ENCODE results near the gene APOC3.

APOC3 gene

GRCh38 chr11:116840746-116841296, 11.1 kb downstream of the APOC3 start:
- H3K27me3 ChIP-seq (ENCODE audit: low read depth, low read length): no peaks in the 10 kb centered on the region
- H3K9me3 ChIP-seq (ENCODE audit: insufficient read depth, low read length): no peaks in the 10 kb centered on the region
- TF ChIP-seq EZH2phosphoT487 (IDR thresholded peaks at IDR 0.05; ENCODE audit: low read depth) (no peak), CTCF (IDR thresholded peaks at IDR 0.05; ENCODE audit: low read depth, low read length) (no peak)
- no peaks in the 10 kb centered on the region for H4K20me1 ChIP-seq (ENCODE audit: insufficient read depth, low read length)
- no peak overlapping the region for H3K4me3 ChIP-seq (ENCODE audit: low read length)
- H3K27ac ChIP-seq (ENCODE audit: low read length): no peak overlapping the region
- H3K36me3 ChIP-seq (replicated peaks; ENCODE audit: low read depth, low read length): peaks cover 11% of the 10 kb centered on the region
- H3K79me2 ChIP-seq (ENCODE audit: low read length): no peaks in the 10 kb centered on the region
- H3K4me1 ChIP-seq (ENCODE audit: low read length): no peaks in the 10 kb centered on the region
- no peak overlapping the region for H3K9ac ChIP-seq (ENCODE audit: low read length)
- H2AFZ ChIP-seq (ENCODE audit: low read depth, low read length): no peak overlapping the region
- H3K4me2 ChIP-seq (ENCODE audit: low read length): no peak overlapping the region

GRCh38 chr11:116842117-116842516, 12.4 kb downstream of the APOC3 start:
- Histone ChIP-seq H4K20me1 (ENCODE audit: insufficient read depth, low read length) (no peaks in the 10 kb centered on the region), H3K4me1 (ENCODE audit: low read length) (no peaks in the 10 kb centered on the region), H3K4me3 (ENCODE audit: low read length) (no peak overlapping the region), H3K9ac (ENCODE audit: low read length) (no peak overlapping the region), H3K4me2 (ENCODE audit: low read length) (no peak overlapping the region), H3K79me2 (ENCODE audit: low read length) (no peaks in the 10 kb centered on the region), H2AFZ (ENCODE audit: low read depth, low read length) (no peak overlapping the region), H3K36me3 (replicated peaks; ENCODE audit: low read depth, low read length) (peaks cover 11% of the 10 kb centered on the region), H3K27ac (ENCODE audit: low read length) (no peak overlapping the region), H3K9me3 (ENCODE audit: insufficient read depth, low read length) (no peaks in the 10 kb centered on the region), H3K27me3 (ENCODE audit: low read depth, low read length) (no peaks in the 10 kb centered on the region)
- TF ChIP-seq EZH2phosphoT487 (IDR thresholded peaks at IDR 0.05; ENCODE audit: low read depth) (no peak), CTCF (IDR thresholded peaks at IDR 0.05; ENCODE audit: low read depth, low read length) (no peak)

DNA sequence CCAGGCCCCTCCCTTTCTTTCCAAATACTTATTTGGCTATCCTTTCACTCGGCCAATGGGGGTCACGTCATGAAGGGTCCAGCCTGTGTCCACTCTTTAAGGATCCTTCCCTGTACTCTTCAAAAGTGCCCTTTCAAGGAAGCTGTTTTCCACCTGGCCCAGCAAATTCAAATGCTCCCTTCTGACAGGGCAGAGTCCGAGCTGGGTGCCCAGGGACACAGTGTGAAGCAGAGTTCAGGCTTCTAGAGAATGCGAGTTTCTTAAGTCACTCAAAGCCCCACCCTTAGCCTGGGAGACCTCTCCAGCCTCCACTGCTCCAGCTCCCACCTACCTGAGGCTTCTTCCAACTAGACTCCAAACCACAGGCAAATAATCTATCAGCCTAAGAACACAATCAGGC, 13.2 kb downstream of the APOC3 start:
- Histone ChIP-seq H3K27ac (ENCODE audit: low read length) (no peak overlapping the region), H3K27me3 (ENCODE audit: low read depth, low read length) (no peaks in the 10 kb centered on the region), H3K4me1 (ENCODE audit: low read length) (no peaks in the 10 kb centered on the region), H3K9me3 (ENCODE audit: insufficient read depth, low read length) (no peaks in the 10 kb centered on the region), H3K4me3 (ENCODE audit: low read length) (no peak overlapping the region), H3K36me3 (replicated peaks; ENCODE audit: low read depth, low read length) (peaks cover 15% of the 10 kb centered on the region), H3K4me2 (ENCODE audit: low read length) (no peak overlapping the region), H3K79me2 (ENCODE audit: low read length) (no peaks in the 10 kb centered on the region), H2AFZ (ENCODE audit: low read depth, low read length) (no peak overlapping the region), H3K9ac (ENCODE audit: low read length) (no peak overlapping the region), H4K20me1 (ENCODE audit: insufficient read depth, low read length) (no peaks in the 10 kb centered on the region)
- TF ChIP-seq EZH2phosphoT487 (IDR thresholded peaks at IDR 0.05; ENCODE audit: low read depth): no peak
- TF ChIP-seq CTCF (IDR thresholded peaks at IDR 0.05; ENCODE audit: low read depth, low read length): no peak

GRCh38 chr11:116843661-116844060, 14.0 kb downstream of the APOC3 start:
- H3K27ac ChIP-seq (ENCODE audit: low read length): no peak overlapping the region
- H3K4me1 ChIP-seq (ENCODE audit: low read length): no peaks in the 10 kb centered on the region
- peaks cover 15% of the 10 kb centered on the region for H3K36me3 ChIP-seq (replicated peaks; ENCODE audit: low read depth, low read length)
- H4K20me1 ChIP-seq (ENCODE audit: insufficient read depth, low read length): no peaks in the 10 kb centered on the region
- H3K9ac ChIP-seq (ENCODE audit: low read length): no peak overlapping the region
- H3K27me3 ChIP-seq (ENCODE audit: low read depth, low read length): no peaks in the 10 kb centered on the region
- no peak overlapping the region for H3K4me3 ChIP-seq (ENCODE audit: low read length)
- no peaks in the 10 kb centered on the region for H3K9me3 ChIP-seq (ENCODE audit: insufficient read depth, low read length)
- H3K79me2 ChIP-seq (ENCODE audit: low read length): no peaks in the 10 kb centered on the region
- TF ChIP-seq EZH2phosphoT487 (IDR thresholded peaks at IDR 0.05; ENCODE audit: low read depth): no peak
- TF ChIP-seq CTCF (IDR thresholded peaks at IDR 0.05; ENCODE audit: low read depth, low read length): no peak
- no peak overlapping the region for H2AFZ ChIP-seq (ENCODE audit: low read depth, low read length)
- no peak overlapping the region for H3K4me2 ChIP-seq (ENCODE audit: low read length)
